ENCODE data around the gene AFF3. TPM values are rescaled to one million over a fixed set of nuclear protein-coding genes. Genes with fewer than 3 reads are reported as not detected.

AFF3 gene
- total RNA-seq, 1 experiment from 2014 or later: 0.22 TPM

GRCh38 chr2:99641999-99642398 is 500.4 kb downstream of the AFF3 start:
- H3K56ac ChIP-seq (ENCODE audit: insufficient read length, low read depth, low read length): no peak overlapping the region
- Mint-ChIP-seq H3K36me3 (ENCODE audit: insufficient read depth in 1 of 3, low read depth in 3 of 3) (no peaks in the 10 kb centered on the region), H3K9me3 (no peaks in the 10 kb centered on the region; a peak in 1 of 5 replicates), H3K4me3 (no peak overlapping the region), H3K27me3 (ENCODE audit: low read depth) (no peaks in the 10 kb centered on the region), H3K4me1 (peaks cover 0 to 10% of the 10 kb centered on the region in 2 experiments; a peak in 1 of 4 replicates), H3K27ac (no peak overlapping the region)
- H3K9ac ChIP-seq (ENCODE audit: extremely low read depth, insufficient read length, low read length): no peak overlapping the region
- H3K18ac ChIP-seq (ENCODE audit: insufficient read length, low read depth, low read length): no peak overlapping the region
- WGBS (ENCODE audit: extremely low coverage, insufficient read length, low lambda C conversion rate): no CpG with 5 or more reads among the region's 4 CpGs
- no peak overlapping the region for H2AFZ ChIP-seq (ENCODE audit: low read length)
- H3K23me2 ChIP-seq (ENCODE audit: insufficient read length, low read depth, low read length, poor library complexity, severe bottlenecking): no peaks in the 10 kb centered on the region
- H2BK5ac ChIP-seq (ENCODE audit: insufficient read length, low read length): no peak overlapping the region
- H4K91ac ChIP-seq (ENCODE audit: insufficient read length, low read depth, low read length): no peak overlapping the region
- H3K9me3 ChIP-seq (ENCODE audit: control insufficient read depth, low read depth, low read length): no peaks in the 10 kb centered on the region
- H3K4ac ChIP-seq (ENCODE audit: low read depth, low read length): no peak overlapping the region
- no peak overlapping the region for H2BK120ac ChIP-seq (ENCODE audit: low read depth, low read length, poor library complexity, severe bottlenecking)
- no peaks in the 10 kb centered on the region for H4K20me1 ChIP-seq (ENCODE audit: control insufficient read depth, insufficient read depth, insufficient read length)
- H2BK12ac ChIP-seq (ENCODE audit: insufficient read length, low read depth, low read length): no peak overlapping the region
- H3K4me1 ChIP-seq (ENCODE audit: insufficient read depth, low read length): no peaks in the 10 kb centered on the region
- H2BK20ac ChIP-seq (ENCODE audit: low read depth, low read length, poor library complexity, severe bottlenecking): no peak overlapping the region
- no peak overlapping the region for H3T11ph ChIP-seq (ENCODE audit: low read length)
- no peak overlapping the region for H3K27ac ChIP-seq (ENCODE audit: insufficient read length, low read depth, low read length)
- no peak overlapping the region for H3K23ac ChIP-seq (ENCODE audit: insufficient read length, low read depth, low read length)
- H3K79me1 ChIP-seq (ENCODE audit: insufficient read depth, low read depth, low read length, poor library complexity, severe bottlenecking): no peaks in the 10 kb centered on the region
- no peak overlapping the region for H2AK5ac ChIP-seq (ENCODE audit: insufficient read length, low read length)
- H2BK15ac ChIP-seq (ENCODE audit: low read depth, low read length): no peak overlapping the region
- no peak overlapping the region for H4K8ac ChIP-seq (replicated peaks; ENCODE audit: insufficient read length, low read depth, low read length)
- H3K14ac ChIP-seq (ENCODE audit: insufficient read depth, low read length): no peak overlapping the region
- DNase-seq: no peak
- H3K27me3 ChIP-seq (ENCODE audit: insufficient read depth, low read length): no peaks in the 10 kb centered on the region
- no peaks in the 10 kb centered on the region for H3K79me2 ChIP-seq (ENCODE audit: insufficient read depth, low read length)
- H3K4me2 ChIP-seq (ENCODE audit: insufficient read depth, insufficient read length, low read length): no peak overlapping the region
- no peak overlapping the region for H4K5ac ChIP-seq (ENCODE audit: insufficient read length, low read depth, low read length)
- TF ChIP-seq CTCF (conservative IDR thresholded peaks at IDR 0.05): no peak
